ENCODE data around the gene PAM16. TPM values are rescaled to one million over a fixed set of nuclear protein-coding genes. Genes with fewer than 3 reads are reported as not detected.

Gene PAM16
- total and polyA plus RNA-seq, 2 of the 8 experiments (the other 6 are each of a cell fraction or from before 2014, with no cell fraction given): 78.3 to 198 TPM

DNA sequence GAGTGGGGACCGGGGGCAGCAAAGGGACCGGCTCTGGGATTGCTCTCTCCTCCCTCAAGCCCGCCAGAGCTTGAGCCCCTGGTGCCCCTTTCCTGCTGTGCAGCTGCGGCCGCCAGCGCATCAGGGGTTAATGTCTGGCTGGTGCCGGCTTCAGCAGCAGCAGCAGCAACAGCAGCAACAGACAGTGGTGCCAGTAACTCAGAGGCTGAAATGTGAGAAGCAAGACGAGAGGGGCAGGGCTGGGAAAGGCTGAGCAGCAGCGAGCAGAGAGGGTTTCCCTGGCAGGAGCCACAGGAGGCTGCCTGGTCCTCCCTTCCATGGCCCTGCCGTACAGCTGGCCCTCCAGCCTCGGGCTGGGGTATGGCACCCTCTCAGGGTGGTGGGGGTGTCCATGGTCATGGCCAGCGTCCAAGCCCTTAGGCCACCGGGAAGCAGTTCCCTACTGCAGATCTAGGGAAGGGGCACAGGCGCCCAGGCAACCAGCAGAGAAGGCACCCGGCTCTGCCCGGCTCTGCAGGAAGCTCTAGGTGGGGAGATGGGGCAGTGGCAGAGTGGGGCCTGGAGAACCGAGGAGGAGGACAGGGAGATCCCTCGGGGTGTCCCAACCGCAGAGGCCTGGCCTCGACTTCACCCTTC is 57.2 kb downstream of the PAM16 start (continued):
- TF ChIP-seq SRF (IDR thresholded peaks at IDR 0.05; ENCODE audit: low read depth, low read length) (no peak), GTF2F1 (IDR thresholded peaks at IDR 0.05; ENCODE audit: borderline replicate concordance, low read depth, low read length) (no peak), CREB1 (IDR thresholded peaks at IDR 0.05) (0 out of 2 replicates have a peak, but pooled peaks have one; percentile 22), ASH2L (IDR thresholded peaks at IDR 0.05; ENCODE audit: low read length) (peak; percentile 73), TEAD4 (IDR thresholded peaks at IDR 0.05; ENCODE audit: low read depth, low read length) (no peak), SP1 (IDR thresholded peaks at IDR 0.05; ENCODE audit: low read depth, low read length) (peak; percentile 43; the same call in 1 of the 2 replicates), POLR2AphosphoS5 (IDR thresholded peaks at IDR 0.05; ENCODE audit: low read depth, low read length) (no peak), MAFK (IDR thresholded peaks at IDR 0.05; ENCODE audit: low read depth, low read length) (no peak), CHD2 (IDR thresholded peaks at IDR 0.05; ENCODE audit: low read length) (no peak), BACH1 (IDR thresholded peaks at IDR 0.05; ENCODE audit: low read length) (no peak), RNF2 (IDR thresholded peaks at IDR 0.05; ENCODE audit: borderline replicate concordance, low read depth, low read length, missing control alignments, poor library complexity, severe bottlenecking) (no peak), TAF1 (IDR thresholded peaks at IDR 0.05; ENCODE audit: low read depth, low read length) (peak; percentile 62; the same call in 1 of the 2 replicates), RBBP5 (IDR thresholded peaks at IDR 0.05; ENCODE audit: borderline replicate concordance, low read depth, low read length) (no peak; the same call in 1 of the 2 replicates), JUND (IDR thresholded peaks at IDR 0.05; ENCODE audit: low read length) (no peak), EGR1 (IDR thresholded peaks at IDR 0.05; ENCODE audit: borderline replicate concordance, low read depth, low read length) (no peak), RXRA (IDR thresholded peaks at IDR 0.05; ENCODE audit: insufficient read depth, low read depth, low read length) (no peak)
- TF ChIP-seq, protein P1, sequence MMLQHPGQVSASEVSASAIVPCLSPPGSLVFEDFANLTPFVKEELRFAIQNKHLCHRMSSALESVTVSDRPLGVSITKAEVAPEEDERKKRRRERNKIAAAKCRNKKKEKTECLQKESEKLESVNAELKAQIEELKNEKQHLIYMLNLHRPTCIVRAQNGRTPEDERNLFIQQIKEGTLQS (IDR thresholded peaks at IDR 0.05; ENCODE audit: insufficient read depth, low read depth, low read length): no peak
- TF ChIP-seq, protein P2, sequence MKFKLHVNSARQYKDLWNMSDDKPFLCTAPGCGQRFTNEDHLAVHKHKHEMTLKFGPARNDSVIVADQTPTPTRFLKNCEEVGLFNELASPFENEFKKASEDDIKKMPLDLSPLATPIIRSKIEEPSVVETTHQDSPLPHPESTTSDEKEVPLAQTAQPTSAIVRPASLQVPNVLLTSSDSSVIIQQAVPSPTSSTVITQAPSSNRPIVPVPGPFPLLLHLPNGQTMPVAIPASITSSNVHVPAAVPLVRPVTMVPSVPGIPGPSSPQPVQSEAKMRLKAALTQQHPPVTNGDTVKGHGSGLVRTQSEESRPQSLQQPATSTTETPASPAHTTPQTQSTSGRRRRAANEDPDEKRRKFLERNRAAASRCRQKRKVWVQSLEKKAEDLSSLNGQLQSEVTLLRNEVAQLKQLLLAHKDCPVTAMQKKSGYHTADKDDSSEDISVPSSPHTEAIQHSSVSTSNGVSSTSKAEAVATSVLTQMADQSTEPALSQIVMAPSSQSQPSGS (IDR thresholded peaks at IDR 0.05; ENCODE audit: low read length): no peak
- TF ChIP-seq, protein P3, sequence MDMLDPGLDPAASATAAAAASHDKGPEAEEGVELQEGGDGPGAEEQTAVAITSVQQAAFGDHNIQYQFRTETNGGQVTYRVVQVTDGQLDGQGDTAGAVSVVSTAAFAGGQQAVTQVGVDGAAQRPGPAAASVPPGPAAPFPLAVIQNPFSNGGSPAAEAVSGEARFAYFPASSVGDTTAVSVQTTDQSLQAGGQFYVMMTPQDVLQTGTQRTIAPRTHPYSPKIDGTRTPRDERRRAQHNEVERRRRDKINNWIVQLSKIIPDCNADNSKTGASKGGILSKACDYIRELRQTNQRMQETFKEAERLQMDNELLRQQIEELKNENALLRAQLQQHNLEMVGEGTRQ (IDR thresholded peaks at IDR 0.05; ENCODE audit: low read length): no peak
